Astrocyte of the spinal cord (primary cell): ENCODE results near the gene RPL26.

Source experiments
- DNase-seq: peaks from one replicate; pipeline ENCODE4 v3.0.0; 2011; ENCODE audit warnings: low read depth, low spot score
- H3K4me3 ChIP-seq: 2 replicates; pipeline ENCODE4 v1.5.1; 2011; ENCODE audit warnings: low read depth, mild to moderate bottlenecking, low read length, moderate library complexity
- in situ Hi-C: cut with HindIII; loops from 2 replicates; pipeline ENCODE4 v1.10.0; 2017; ENCODE audit warnings: low sequenced_read_pairs
- TF ChIP-seq, protein P1 (sequence below): IDR thresholded peaks from 2 replicates; pipeline ENCODE4 v1.5.1; 2012; ENCODE audit warnings: low read depth, mild to moderate bottlenecking, low read length, inconsistent platforms

RPL26 gene

GRCh38 chr17:8419305-8419704 is 36.3 kb upstream of the RPL26 start:
- TF ChIP-seq, protein P1, sequence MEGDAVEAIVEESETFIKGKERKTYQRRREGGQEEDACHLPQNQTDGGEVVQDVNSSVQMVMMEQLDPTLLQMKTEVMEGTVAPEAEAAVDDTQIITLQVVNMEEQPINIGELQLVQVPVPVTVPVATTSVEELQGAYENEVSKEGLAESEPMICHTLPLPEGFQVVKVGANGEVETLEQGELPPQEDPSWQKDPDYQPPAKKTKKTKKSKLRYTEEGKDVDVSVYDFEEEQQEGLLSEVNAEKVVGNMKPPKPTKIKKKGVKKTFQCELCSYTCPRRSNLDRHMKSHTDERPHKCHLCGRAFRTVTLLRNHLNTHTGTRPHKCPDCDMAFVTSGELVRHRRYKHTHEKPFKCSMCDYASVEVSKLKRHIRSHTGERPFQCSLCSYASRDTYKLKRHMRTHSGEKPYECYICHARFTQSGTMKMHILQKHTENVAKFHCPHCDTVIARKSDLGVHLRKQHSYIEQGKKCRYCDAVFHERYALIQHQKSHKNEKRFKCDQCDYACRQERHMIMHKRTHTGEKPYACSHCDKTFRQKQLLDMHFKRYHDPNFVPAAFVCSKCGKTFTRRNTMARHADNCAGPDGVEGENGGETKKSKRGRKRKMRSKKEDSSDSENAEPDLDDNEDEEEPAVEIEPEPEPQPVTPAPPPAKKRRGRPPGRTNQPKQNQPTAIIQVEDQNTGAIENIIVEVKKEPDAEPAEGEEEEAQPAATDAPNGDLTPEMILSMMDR = no peak
- no peak overlapping the region for H3K4me3 ChIP-seq

GRCh38 chr17:8418471-8418870 is 35.5 kb upstream of the RPL26 start:
- H3K4me3 ChIP-seq = no peak overlapping the region
- TF ChIP-seq, protein P1 = no peak
- DNase-seq = no peak
- in situ Hi-C loops = no loop called here

More at GRCh38 chr17:8419305-8419704, 36.3 kb upstream of the RPL26 start:
- in situ Hi-C loops = no loop called here
- no peak for DNase-seq

GRCh38 chr17:8417806-8418205 is 34.8 kb upstream of the RPL26 start:
- TF ChIP-seq, protein P1 = no peak
- no peak for DNase-seq
- in situ Hi-C loops = no loop called here
- H3K4me3 ChIP-seq = no peak overlapping the region

- TF ChIP-seq, protein P1 = no peak
- DNase-seq = no peak
- no peak overlapping the region for H3K4me3 ChIP-seq
- in situ Hi-C loops = no loop called here
Observed at GRCh38 chr17:8413938-8414337, 30.9 kb upstream of the RPL26 start.

DNA sequence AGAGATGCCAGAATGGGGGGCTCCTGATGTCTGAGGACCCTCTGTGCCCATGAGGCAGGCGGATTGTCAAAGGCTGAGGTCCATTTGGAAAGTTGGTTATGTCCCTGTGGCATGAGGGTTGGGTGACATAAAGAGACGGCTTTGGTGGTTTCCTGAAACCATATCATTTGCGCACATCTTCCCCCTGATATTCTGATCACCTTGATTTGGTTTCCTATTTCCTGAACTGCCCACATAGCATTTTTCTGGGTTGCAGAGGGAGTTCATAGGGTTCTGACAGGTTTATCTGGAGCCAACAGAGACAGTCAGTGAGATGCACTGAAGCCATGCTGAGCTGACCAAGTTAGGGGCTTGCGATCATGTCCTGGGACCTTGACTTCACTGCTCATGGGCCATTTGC is 30.3 kb upstream of the RPL26 start:
- no peak for DNase-seq
- TF ChIP-seq, protein P1 = no peak
- H3K4me3 ChIP-seq = no peak overlapping the region
- in situ Hi-C loops = no loop called here

GRCh38 chr17:8412089-8412488 is 29.1 kb upstream of the RPL26 start:
- TF ChIP-seq, protein P1 = no peak
- no peak overlapping the region for H3K4me3 ChIP-seq
- no peak for DNase-seq
- in situ Hi-C loops = no loop called here

DNA sequence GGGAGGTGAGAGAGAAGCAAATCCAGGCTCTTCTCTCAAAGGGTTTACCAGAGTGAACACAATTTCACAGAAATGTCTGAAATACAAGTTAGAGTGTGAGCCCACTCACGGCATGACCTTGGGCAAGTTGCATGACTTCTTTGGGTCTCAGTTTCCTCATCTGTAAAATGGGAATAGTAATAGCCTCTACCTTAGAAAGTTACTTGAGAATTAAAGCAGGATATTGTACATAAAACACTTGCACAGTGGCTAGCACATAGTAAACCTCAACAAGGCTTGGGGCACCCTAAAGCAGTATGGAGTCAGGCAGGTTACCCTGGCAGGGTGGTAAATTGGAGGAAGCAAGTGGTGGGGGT is 27.9 kb upstream of the RPL26 start:
- DNase-seq = no peak
- TF ChIP-seq, protein P1 = no peak
- in situ Hi-C loops = no loop called here
- H3K4me3 ChIP-seq = no peak overlapping the region
